H9 (cell line): Measurements from ENCODE around the gene SIGLEC5. TPM values are rescaled to one million over a fixed set of nuclear protein-coding genes. Genes with fewer than 3 reads are reported as not detected.

ENCODE experiments used
- DNase-seq: peaks from one replicate; pipeline ENCODE4 v3.0.0-alpha.2; 2017
- H2AFZ ChIP-seq: one replicate; pipeline ENCODE4 v1.6.1; 2013; ENCODE audit warnings: mild to moderate bottlenecking, low read length, control low read depth, moderate library complexity
- H2AK5ac ChIP-seq: 2 replicates; pipeline ENCODE4 v1.6.1; 2013; ENCODE audit warnings: low read length, control low read depth, mixed read lengths; ENCODE audit not compliant: insufficient read length
- H2BK120ac ChIP-seq: one replicate; pipeline ENCODE4 v1.6.1; 2013; ENCODE audit warnings: low read depth, mild to moderate bottlenecking, low read length, control low read depth, inconsistent platforms; ENCODE audit not compliant: poor library complexity, severe bottlenecking
- H2BK12ac ChIP-seq: 2 replicates; pipeline ENCODE4 v1.6.1; 2013; ENCODE audit warnings: low read length, control low read depth, mixed read lengths, low read depth; ENCODE audit not compliant: insufficient read length
- H2BK15ac ChIP-seq: 2 replicates; pipeline ENCODE4 v1.6.1; 2013; ENCODE audit warnings: low read depth, low read length, control low read depth
- H2BK20ac ChIP-seq: one replicate; pipeline ENCODE4 v1.6.1; 2013; ENCODE audit warnings: low read depth, mild to moderate bottlenecking, low read length, control low read depth, inconsistent platforms; ENCODE audit not compliant: poor library complexity, severe bottlenecking
- H2BK5ac ChIP-seq: 2 replicates; pipeline ENCODE4 v1.6.1; 2013; ENCODE audit warnings: low read length, control low read depth, mixed read lengths; ENCODE audit not compliant: insufficient read length
- H3K14ac ChIP-seq: 2 replicates; pipeline ENCODE4 v1.6.1; 2013; ENCODE audit warnings: low read length, control low read depth; ENCODE audit not compliant: insufficient read depth
- H3K18ac ChIP-seq: 2 replicates; pipeline ENCODE4 v1.6.1; 2013; ENCODE audit warnings: low read depth, mild to moderate bottlenecking, mixed read lengths, low read length, control low read depth; ENCODE audit not compliant: insufficient read length
- H3K23ac ChIP-seq: 2 replicates; pipeline ENCODE4 v1.6.1; 2013; ENCODE audit warnings: low read length, control low read depth, mixed read lengths, low read depth; ENCODE audit not compliant: insufficient read length
- H3K23me2 ChIP-seq: 2 replicates; pipeline ENCODE4 v1.6.1; 2013; ENCODE audit warnings: low read depth, mild to moderate bottlenecking, mixed read lengths, low read length, control low read depth; ENCODE audit not compliant: insufficient read length, poor library complexity, severe bottlenecking
- H3K27ac ChIP-seq: 2 replicates; pipeline ENCODE4 v1.5.1; 2013; ENCODE audit warnings: low read length, control low read depth, mixed read lengths, low read depth; ENCODE audit not compliant: insufficient read length
- H3K27me3 ChIP-seq: 2 replicates; pipeline ENCODE4 v1.6.1; 2013; ENCODE audit warnings: low read length, control low read depth, inconsistent platforms; ENCODE audit not compliant: insufficient read depth
- H3K4ac ChIP-seq: 2 replicates; pipeline ENCODE4 v1.6.1; 2013; ENCODE audit warnings: low read depth, mild to moderate bottlenecking, control low read depth, inconsistent platforms, low read length, moderate library complexity
- H3K4me1 ChIP-seq: 2 replicates; pipeline ENCODE4 v1.6.1; 2013; ENCODE audit warnings: low read length, control low read depth, inconsistent platforms; ENCODE audit not compliant: insufficient read depth
- H3K4me2 ChIP-seq: 2 replicates; pipeline ENCODE4 v1.6.1; 2013; ENCODE audit warnings: low read length, control low read depth, mixed read lengths; ENCODE audit not compliant: insufficient read length, insufficient read depth
- H3K56ac ChIP-seq: 2 replicates; pipeline ENCODE4 v1.6.1; 2013; ENCODE audit warnings: low read depth, mild to moderate bottlenecking, mixed read lengths, low read length, control low read depth; ENCODE audit not compliant: insufficient read length
- H3K79me1 ChIP-seq: 2 replicates; pipeline ENCODE4 v1.6.1; 2013; ENCODE audit warnings: low read depth, mild to moderate bottlenecking, moderate library complexity, low read length, control low read depth, inconsistent platforms; ENCODE audit not compliant: insufficient read depth, poor library complexity, severe bottlenecking
- H3K79me2 ChIP-seq: 2 replicates; pipeline ENCODE4 v1.6.1; 2013; ENCODE audit warnings: low read length, control low read depth, inconsistent platforms; ENCODE audit not compliant: insufficient read depth
- H3K9ac ChIP-seq: 2 replicates; pipeline ENCODE4 v1.6.1; 2013; ENCODE audit warnings: low read length, control low read depth, mixed read lengths; ENCODE audit not compliant: insufficient read length; ENCODE audit errors: extremely low read depth
- H3K9me3 ChIP-seq: one replicate; pipeline ENCODE4 v1.6.1; 2013; ENCODE audit warnings: low read depth, low read length, inconsistent platforms; ENCODE audit not compliant: control insufficient read depth
- H3T11ph ChIP-seq: one replicate; pipeline ENCODE4 v1.6.1; 2013; ENCODE audit warnings: mild to moderate bottlenecking, low read length, control low read depth, inconsistent platforms
- H4K20me1 ChIP-seq: one replicate; pipeline ENCODE4 v1.6.1; 2013; ENCODE audit not compliant: control insufficient read depth, insufficient read length, insufficient read depth
- H4K5ac ChIP-seq: 2 replicates; pipeline ENCODE4 v1.6.1; 2013; ENCODE audit warnings: low read depth, mild to moderate bottlenecking, mixed read lengths, low read length, control low read depth; ENCODE audit not compliant: insufficient read length
- H4K8ac ChIP-seq: replicated peaks from 2 replicates; pipeline ENCODE4 v1.6.1; 2013; ENCODE audit warnings: low read length, control low read depth, mixed read lengths, low read depth; ENCODE audit not compliant: insufficient read length
- H4K91ac ChIP-seq: 2 replicates; pipeline ENCODE4 v1.6.1; 2013; ENCODE audit warnings: low read depth, mild to moderate bottlenecking, moderate library complexity, mixed read lengths, low read length, control low read depth; ENCODE audit not compliant: insufficient read length
- H3K27ac Mint-ChIP-seq, 3 experiments: 2 replicates in 2 of 3; 3 replicates in 1 of 3; pipeline ENCODE4 v1.8.0; 2020 to 2021; ENCODE audit warnings: mixed read lengths in 3 of 3, mild to moderate bottlenecking in 1 of 3, moderate library complexity in 1 of 3
- H3K27me3 Mint-ChIP-seq: 2 replicates; pipeline ENCODE4 v1.8.0; 2021; ENCODE audit warnings: low read depth, mild to moderate bottlenecking, moderate library complexity, mixed read lengths
- H3K36me3 Mint-ChIP-seq, 3 experiments: 2 replicates in 2 of 3; 3 replicates in 1 of 3; pipeline ENCODE4 v1.8.0; 2020 to 2021; ENCODE audit warnings: low read depth in 3 of 3, mixed read lengths in 3 of 3; ENCODE audit not compliant: insufficient read depth in 1 of 3
- H3K4me1 Mint-ChIP-seq, 2 experiments: 2 replicates each; pipeline ENCODE4 v1.8.0; 2020; ENCODE audit warnings: mixed read lengths in 2 of 2
- H3K4me3 Mint-ChIP-seq, 2 experiments: 2 replicates in 1 of 2; 3 replicates in 1 of 2; pipeline ENCODE4 v1.8.0; 2020 to 2021; ENCODE audit warnings: mild to moderate bottlenecking in 2 of 2, mixed read lengths in 2 of 2, moderate library complexity in 1 of 2
- H3K9me3 Mint-ChIP-seq, 2 experiments: 2 replicates in 1 of 2; 3 replicates in 1 of 2; pipeline ENCODE4 v1.8.0; 2020; ENCODE audit warnings: mild to moderate bottlenecking in 2 of 2, mixed read lengths in 2 of 2, moderate library complexity in 1 of 2
- WGBS: extraction: QIAGEN DNeasy Blood & Tissue Kit; methylation state at CpG from one replicate; pipeline ENCODE4 v1.1.7; 2013; ENCODE audit warnings: missing lambda C conversion rate, low lambda C conversion rate, mixed read lengths; ENCODE audit not compliant: insufficient read length; ENCODE audit errors: extremely low coverage; 5-methylcytosine and 5-hydroxymethylcytosine counted together
- total RNA-seq: library from RNA; stranded (reverse); gene quantifications from 2 replicates; pipeline ENCODE4 v1.2.1, GENCODE V29; 2021
- TF ChIP-seq, protein P1 (sequence below): fragments of 200-600 bp; sonication (generic); conservative IDR thresholded peaks from 3 replicates; pipeline ENCODE4 v1.8.0; 2021; ENCODE audit warnings: antibody characterized with exemption, mild to moderate bottlenecking

The SIGLEC5 gene
- total RNA-seq, 1 experiment from 2014 or later = not detected

- no peaks in the 10 kb centered on the region for H3K9me3 ChIP-seq
- H2BK15ac ChIP-seq = no peak overlapping the region
- no peak overlapping the region for H2AFZ ChIP-seq
- no peak overlapping the region for H2BK20ac ChIP-seq
- H3K36me3 Mint-ChIP-seq = peaks cover 0 to 5% (median 4%) of the 10 kb centered on the region in 3 experiments; a peak in 2 of 7 replicates
- no peaks in the 10 kb centered on the region for H3K79me1 ChIP-seq
- H4K5ac ChIP-seq = no peak overlapping the region
- no peak overlapping the region for H3K27ac ChIP-seq
- H3K27me3 ChIP-seq = no peaks in the 10 kb centered on the region
- no peak overlapping the region for H3K9ac ChIP-seq
- no peak overlapping the region for H4K8ac ChIP-seq
- H3K23ac ChIP-seq = no peak overlapping the region
- no peak overlapping the region for H3K14ac ChIP-seq
- H3K23me2 ChIP-seq = peaks cover 9% of the 10 kb centered on the region
- no peak overlapping the region for H3K4me2 ChIP-seq
- peaks cover 6 to 7% of the 10 kb centered on the region in 2 experiments; a peak in 3 of 4 replicates for H3K4me1 Mint-ChIP-seq
- H3K18ac ChIP-seq = no peak overlapping the region
- H3K4ac ChIP-seq = no peak overlapping the region
- no peak overlapping the region for H3K27ac Mint-ChIP-seq
- H3T11ph ChIP-seq = no peak overlapping the region
- no peak overlapping the region for H2AK5ac ChIP-seq
- DNase-seq = no peak
- TF ChIP-seq, protein P1, sequence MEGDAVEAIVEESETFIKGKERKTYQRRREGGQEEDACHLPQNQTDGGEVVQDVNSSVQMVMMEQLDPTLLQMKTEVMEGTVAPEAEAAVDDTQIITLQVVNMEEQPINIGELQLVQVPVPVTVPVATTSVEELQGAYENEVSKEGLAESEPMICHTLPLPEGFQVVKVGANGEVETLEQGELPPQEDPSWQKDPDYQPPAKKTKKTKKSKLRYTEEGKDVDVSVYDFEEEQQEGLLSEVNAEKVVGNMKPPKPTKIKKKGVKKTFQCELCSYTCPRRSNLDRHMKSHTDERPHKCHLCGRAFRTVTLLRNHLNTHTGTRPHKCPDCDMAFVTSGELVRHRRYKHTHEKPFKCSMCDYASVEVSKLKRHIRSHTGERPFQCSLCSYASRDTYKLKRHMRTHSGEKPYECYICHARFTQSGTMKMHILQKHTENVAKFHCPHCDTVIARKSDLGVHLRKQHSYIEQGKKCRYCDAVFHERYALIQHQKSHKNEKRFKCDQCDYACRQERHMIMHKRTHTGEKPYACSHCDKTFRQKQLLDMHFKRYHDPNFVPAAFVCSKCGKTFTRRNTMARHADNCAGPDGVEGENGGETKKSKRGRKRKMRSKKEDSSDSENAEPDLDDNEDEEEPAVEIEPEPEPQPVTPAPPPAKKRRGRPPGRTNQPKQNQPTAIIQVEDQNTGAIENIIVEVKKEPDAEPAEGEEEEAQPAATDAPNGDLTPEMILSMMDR = no peak
- H4K91ac ChIP-seq = no peak overlapping the region
- H3K9me3 Mint-ChIP-seq = peaks cover 48 to 61% of the 10 kb centered on the region in 2 experiments
- H2BK120ac ChIP-seq = no peak overlapping the region
- no peaks in the 10 kb centered on the region for H4K20me1 ChIP-seq
- H3K4me1 ChIP-seq = no peaks in the 10 kb centered on the region; the same call in 1 of the 2 replicates
- H3K56ac ChIP-seq = no peak overlapping the region
- H2BK12ac ChIP-seq = no peak overlapping the region
- WGBS = no CpG with 5 or more reads among the region's 10 CpGs
- no peak overlapping the region for H2BK5ac ChIP-seq
- no peak overlapping the region for H3K4me3 Mint-ChIP-seq
- H3K79me2 ChIP-seq = no peaks in the 10 kb centered on the region
- peaks cover 6% of the 10 kb centered on the region for H3K27me3 Mint-ChIP-seq
Measured at GRCh38 chr19:51599084-51599483, 31.1 kb downstream of the SIGLEC5 start.
